ENCODE data around the gene IFI44L. TPM values are rescaled to one million over a fixed set of nuclear protein-coding genes. Genes with fewer than 3 reads are reported as not detected.

IFI44L gene
- total RNA-seq, 1 experiment from 2014 or later = 0.10 TPM

DNA sequence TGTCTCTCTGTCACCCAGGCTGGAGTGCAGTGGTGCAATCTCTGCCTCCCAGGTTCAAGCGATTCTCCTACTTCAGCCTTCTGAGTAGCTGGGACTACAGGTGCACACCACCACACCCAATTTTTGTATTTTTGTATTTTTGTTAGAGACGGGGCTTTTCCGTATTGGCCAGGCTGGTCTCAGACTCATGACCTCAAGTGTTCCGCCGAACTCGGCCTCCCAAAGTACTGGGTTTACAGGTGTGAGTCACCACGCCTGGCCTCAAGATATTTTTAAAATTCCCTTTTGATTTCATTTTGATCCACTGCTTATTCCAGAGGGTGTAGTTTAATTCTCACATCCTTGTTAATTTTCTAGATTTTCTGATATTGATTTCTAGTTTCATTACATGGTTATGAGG lies 3.8 kb downstream of the IFI44L start:
- H3K9me3 ChIP-seq (ENCODE audit: control insufficient read depth in 1 of 2, insufficient read depth in 1 of 2, low read depth in 1 of 2, low read length in 2 of 2) = no peaks in the 10 kb centered on the region
- H3K4me3 ChIP-seq (replicated peaks in 1 of 2; ENCODE audit: low read depth in 1 of 2, low read length in 2 of 2) = no peak overlapping the region
- no peaks in the 10 kb centered on the region for H4K20me1 ChIP-seq (ENCODE audit: insufficient read depth)
- TF ChIP-seq, protein P1, sequence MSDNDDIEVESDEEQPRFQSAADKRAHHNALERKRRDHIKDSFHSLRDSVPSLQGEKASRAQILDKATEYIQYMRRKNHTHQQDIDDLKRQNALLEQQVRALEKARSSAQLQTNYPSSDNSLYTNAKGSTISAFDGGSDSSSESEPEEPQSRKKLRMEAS (IDR thresholded peaks at IDR 0.05) = no peak
- TF ChIP-seq FOSL1 (IDR thresholded peaks at IDR 0.05; ENCODE audit: low read depth) (no peak), SIN3A (IDR thresholded peaks at IDR 0.05; ENCODE audit: low read depth) (no peak), ELF1 (IDR thresholded peaks at IDR 0.05; ENCODE audit: borderline replicate concordance, low read depth) (no peak), RAD21 (IDR thresholded peaks at IDR 0.05; ENCODE audit: low read depth) (no peak), JUND (IDR thresholded peaks at IDR 0.05) (no peak), SRF (IDR thresholded peaks at IDR 0.05; ENCODE audit: low read depth) (no peak), YY1 (IDR thresholded peaks at IDR 0.05; ENCODE audit: extremely low read depth, insufficient replicate concordance, low read depth, low read length) (no peak), EGR1 (IDR thresholded peaks at IDR 0.05; ENCODE audit: low read depth) (no peak), EZH2phosphoT487 (IDR thresholded peaks at IDR 0.05; ENCODE audit: borderline replicate concordance) (no peak), CEBPB (IDR thresholded peaks at IDR 0.05; ENCODE audit: low read depth) (no peak), POLR2AphosphoS5 (IDR thresholded peaks at IDR 0.05; ENCODE audit: low read depth, low read length) (no peak), ZNF274 (IDR thresholded peaks at IDR 0.05; ENCODE audit: low read depth, low read length) (no peak)
- TF ChIP-seq, protein P2, sequence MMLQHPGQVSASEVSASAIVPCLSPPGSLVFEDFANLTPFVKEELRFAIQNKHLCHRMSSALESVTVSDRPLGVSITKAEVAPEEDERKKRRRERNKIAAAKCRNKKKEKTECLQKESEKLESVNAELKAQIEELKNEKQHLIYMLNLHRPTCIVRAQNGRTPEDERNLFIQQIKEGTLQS (IDR thresholded peaks at IDR 0.05) = no peak
- TF ChIP-seq, protein P3, sequence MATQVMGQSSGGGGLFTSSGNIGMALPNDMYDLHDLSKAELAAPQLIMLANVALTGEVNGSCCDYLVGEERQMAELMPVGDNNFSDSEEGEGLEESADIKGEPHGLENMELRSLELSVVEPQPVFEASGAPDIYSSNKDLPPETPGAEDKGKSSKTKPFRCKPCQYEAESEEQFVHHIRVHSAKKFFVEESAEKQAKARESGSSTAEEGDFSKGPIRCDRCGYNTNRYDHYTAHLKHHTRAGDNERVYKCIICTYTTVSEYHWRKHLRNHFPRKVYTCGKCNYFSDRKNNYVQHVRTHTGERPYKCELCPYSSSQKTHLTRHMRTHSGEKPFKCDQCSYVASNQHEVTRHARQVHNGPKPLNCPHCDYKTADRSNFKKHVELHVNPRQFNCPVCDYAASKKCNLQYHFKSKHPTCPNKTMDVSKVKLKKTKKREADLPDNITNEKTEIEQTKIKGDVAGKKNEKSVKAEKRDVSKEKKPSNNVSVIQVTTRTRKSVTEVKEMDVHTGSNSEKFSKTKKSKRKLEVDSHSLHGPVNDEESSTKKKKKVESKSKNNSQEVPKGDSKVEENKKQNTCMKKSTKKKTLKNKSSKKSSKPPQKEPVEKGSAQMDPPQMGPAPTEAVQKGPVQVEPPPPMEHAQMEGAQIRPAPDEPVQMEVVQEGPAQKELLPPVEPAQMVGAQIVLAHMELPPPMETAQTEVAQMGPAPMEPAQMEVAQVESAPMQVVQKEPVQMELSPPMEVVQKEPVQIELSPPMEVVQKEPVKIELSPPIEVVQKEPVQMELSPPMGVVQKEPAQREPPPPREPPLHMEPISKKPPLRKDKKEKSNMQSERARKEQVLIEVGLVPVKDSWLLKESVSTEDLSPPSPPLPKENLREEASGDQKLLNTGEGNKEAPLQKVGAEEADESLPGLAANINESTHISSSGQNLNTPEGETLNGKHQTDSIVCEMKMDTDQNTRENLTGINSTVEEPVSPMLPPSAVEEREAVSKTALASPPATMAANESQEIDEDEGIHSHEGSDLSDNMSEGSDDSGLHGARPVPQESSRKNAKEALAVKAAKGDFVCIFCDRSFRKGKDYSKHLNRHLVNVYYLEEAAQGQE (IDR thresholded peaks at IDR 0.05; ENCODE audit: low read depth) = no peak
- no peaks in the 10 kb centered on the region for H3K36me3 ChIP-seq (ENCODE audit: control insufficient read depth in 1 of 2, insufficient read depth in 2 of 2, low read length in 2 of 2)
- no peak overlapping the region for H3K9ac ChIP-seq (ENCODE audit: low read length)
- ChIA-PET POLR2A (no interaction called here), CTCF (interaction anchor here (1.6 kb wide), 1 partner anchor 52 kb away, joined by 3 read pairs; no protein-coding TSS in a partner anchor), RAD21 (ENCODE audit: low non-redundant PET in 1 of 2, low total read pairs in 2 of 2, uncharacterized antibody in 2 of 2, unreplicated experiment in 2 of 2) (no interaction called here)
- H3K27ac ChIP-seq (ENCODE audit: low read depth, low read length) = no peak overlapping the region
- no peak overlapping the region for H3K4me2 ChIP-seq (ENCODE audit: low read length)
- H3K79me2 ChIP-seq (ENCODE audit: insufficient read depth, low read length) = no peaks in the 10 kb centered on the region
- no peaks in the 10 kb centered on the region; a peak in 1 of 4 replicates for H3K4me1 ChIP-seq (ENCODE audit: control insufficient read depth in 1 of 2, insufficient read depth in 2 of 2, low read length in 2 of 2)
- no TSS peak for BruUV-seq (replicated peaks)
- no peaks in the 10 kb centered on the region for H3K27me3 ChIP-seq (ENCODE audit: insufficient read depth, low read length)
- intact Hi-C loops (cut with micrococcal nuclease) = no loop called here
- H3K9me2 ChIP-seq (ENCODE audit: insufficient read depth) = no peaks in the 10 kb centered on the region
- no peak for DNase-seq (ENCODE audit: low read depth, low spot score)
- ATAC-seq = no peak
- H2AFZ ChIP-seq (ENCODE audit: low read depth, low read length, poor library complexity, severe bottlenecking) = no peak overlapping the region

Data from HCT116 (cell line).